ENCODE measurements around the gene NHLRC4. TPM values are rescaled to one million over a fixed set of nuclear protein-coding genes. Genes with fewer than 3 reads are reported as not detected.

NHLRC4 gene
- polyA plus RNA-seq, 2 of the 4 experiments (the other 2 are of a cell fraction), result 0.03 to 0.09 TPM

DNA sequence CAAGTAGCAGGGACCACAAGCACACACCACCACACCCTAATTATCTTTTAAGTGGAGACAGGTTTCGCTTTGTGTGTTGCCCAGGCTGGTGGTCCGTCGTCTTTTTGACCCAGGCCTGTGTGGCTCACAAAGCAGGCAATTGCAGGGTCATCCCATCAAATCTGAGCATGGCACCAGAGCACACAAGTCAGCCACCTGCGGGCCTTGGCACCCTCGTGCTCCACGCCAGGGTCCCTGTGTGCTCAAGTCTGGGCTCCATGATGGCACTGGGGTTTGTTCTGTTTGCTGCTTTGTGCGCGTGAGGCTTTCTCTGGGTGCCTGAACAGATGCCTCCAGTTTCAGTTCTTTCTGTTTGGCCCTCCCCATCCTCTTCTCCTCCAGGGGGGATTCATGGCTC lies 41.7 kb upstream of the NHLRC4 start:
- 100% methylated on average over 6 of the region's 8 CpGs for WGBS (ENCODE audit: missing lambda C conversion rate)
- DNase-seq (ENCODE audit: low read depth in 1 of 2, low spot score in 1 of 2), result no peak
- ATAC-seq, result no peak
- Histone ChIP-seq H3K4me2 (peak overlapping the region; percentile 89), H3K4me1 (peaks cover 29% of the 10 kb centered on the region), H3K4me3 (no peak overlapping the region), H3K27ac (peak overlapping the region; percentile 34 to 95; a peak in 4 of 6 replicates), H3K9me3 (no peaks in the 10 kb centered on the region)
- FAIRE-seq, result no peak
- ChIA-PET POLR2A (interaction anchor here (1.5 kb wide), 1 partner anchor 9 kb away, joined by 4 read pairs; no protein-coding TSS in a partner anchor), CTCF (no interaction called here)
- TF ChIP-seq ZSCAN20 (CRISPR knock-in tag; IDR thresholded peaks at IDR 0.05), result no peak
- no peak for TF ChIP-seq FOXS1 (CRISPR knock-in tag; IDR thresholded peaks at IDR 0.05)
- no peak for TF ChIP-seq MYC (IDR thresholded peaks at IDR 0.05; ENCODE audit: borderline replicate concordance, low read length)
- TF ChIP-seq SMC3 (IDR thresholded peaks at IDR 0.05), result no peak
- no peak for TF ChIP-seq ZNF302 (CRISPR knock-in tag; IDR thresholded peaks at IDR 0.05)
- TF ChIP-seq SREBF2 (IDR thresholded peaks at IDR 0.05), result no peak
- no peak for TF ChIP-seq FOSB (CRISPR knock-in tag; IDR thresholded peaks at IDR 0.05)
- no peak for TF ChIP-seq HOXB13 (CRISPR knock-in tag; IDR thresholded peaks at IDR 0.05; ENCODE audit: low read depth)

DNA sequence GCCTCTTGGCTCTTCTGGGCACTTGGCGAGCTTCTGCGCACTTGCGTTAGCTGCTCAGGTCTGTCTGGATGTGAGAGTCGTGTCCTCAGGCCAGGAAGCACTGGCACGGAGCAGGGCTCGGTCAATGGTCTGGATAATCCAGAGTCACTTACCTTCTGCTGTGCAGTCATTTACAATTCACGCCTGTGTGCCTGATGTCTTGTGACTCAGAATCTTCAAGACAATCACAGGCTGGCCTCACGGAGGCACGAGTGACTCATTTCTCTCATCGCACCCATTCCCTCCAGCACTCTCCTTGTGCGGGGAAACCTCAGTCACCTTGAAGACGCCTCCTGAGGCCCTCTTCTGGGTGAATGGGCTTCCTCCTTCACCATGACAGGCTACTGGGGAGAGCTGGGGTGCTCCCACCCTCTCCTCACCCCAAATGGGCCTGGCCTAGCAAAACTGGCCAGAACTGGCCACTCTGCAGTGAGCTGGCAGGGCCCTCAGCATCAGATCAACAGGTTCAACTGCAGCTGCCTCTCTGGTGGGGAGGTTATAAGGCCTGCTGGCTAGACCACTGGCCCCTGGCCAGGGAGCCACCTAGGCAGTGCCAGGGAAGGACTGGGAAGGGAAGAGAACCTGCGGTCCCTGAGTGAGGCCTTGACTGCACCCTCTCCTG lies 41.2 kb upstream of the NHLRC4 start:
- DNase-seq (ENCODE audit: low read depth in 1 of 2, low spot score in 1 of 2) (peak; percentile 68 to 72), FAIRE-seq (no peak), ATAC-seq (peak; percentile 5 to 11; a peak in 4 of 6 replicates)
- 40% methylated on average over 13 of the region's 13 CpGs for WGBS (ENCODE audit: missing lambda C conversion rate)
- Histone ChIP-seq H3K4me2 (peak overlapping the region; percentile 89), H3K9me3 (no peaks in the 10 kb centered on the region), H3K4me1 (peaks cover 29% of the 10 kb centered on the region), H3K4me3 (peak overlapping the region; percentile 96), H3K27ac (peak overlapping the region; percentile 95 to 97)
- CTCF ChIA-PET, result interaction anchor here (0.9 to 1.0 kb wide), 4 partner anchors 9 to 125 kb away, joined by 3 to 4 read pairs (median 3); partner anchors contain the start of gene RAB11FIP3
- no peak for TF ChIP-seq FOSL2 (IDR thresholded peaks at IDR 0.05)
- TF ChIP-seq FOSL2 (CRISPR knock-in tag; IDR thresholded peaks at IDR 0.05), result peak; percentile 84
- TF ChIP-seq MAFK (IDR thresholded peaks at IDR 0.05; ENCODE audit: partially characterized antibody), result no peak
- TF ChIP-seq, protein P1, sequence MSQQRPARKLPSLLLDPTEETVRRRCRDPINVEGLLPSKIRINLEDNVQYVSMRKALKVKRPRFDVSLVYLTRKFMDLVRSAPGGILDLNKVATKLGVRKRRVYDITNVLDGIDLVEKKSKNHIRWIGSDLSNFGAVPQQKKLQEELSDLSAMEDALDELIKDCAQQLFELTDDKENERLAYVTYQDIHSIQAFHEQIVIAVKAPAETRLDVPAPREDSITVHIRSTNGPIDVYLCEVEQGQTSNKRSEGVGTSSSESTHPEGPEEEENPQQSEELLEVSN (IDR thresholded peaks at IDR 0.05; ENCODE audit: borderline replicate concordance, low read depth), result peak; percentile 63; the same call in 1 of the 2 replicates
- TF ChIP-seq CHD2 (IDR thresholded peaks at IDR 0.05; ENCODE audit: low read length, partially characterized antibody), result no peak
- TF ChIP-seq, protein P2, sequence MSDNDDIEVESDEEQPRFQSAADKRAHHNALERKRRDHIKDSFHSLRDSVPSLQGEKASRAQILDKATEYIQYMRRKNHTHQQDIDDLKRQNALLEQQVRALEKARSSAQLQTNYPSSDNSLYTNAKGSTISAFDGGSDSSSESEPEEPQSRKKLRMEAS (IDR thresholded peaks at IDR 0.05), result peak; percentile 58; the same call in 1 of the 2 replicates
- TF ChIP-seq FOXS1 (CRISPR knock-in tag; IDR thresholded peaks at IDR 0.05), result no peak
- no peak for TF ChIP-seq PHF8 (IDR thresholded peaks at IDR 0.05; ENCODE audit: borderline replicate concordance, low read depth)
- TF ChIP-seq RAD21 (conservative IDR thresholded peaks at IDR 0.05 in 1 of 2, IDR thresholded peaks at IDR 0.05 in 1 of 2), result 0 out of 5 replicates have a peak, but pooled peaks of 1 of the 2 experiments have one; percentile 3
- POLR2A ChIA-PET, result interaction anchor here (1.5 kb wide), 1 partner anchor 8 kb away, joined by 4 read pairs; no protein-coding TSS in a partner anchor

DNA sequence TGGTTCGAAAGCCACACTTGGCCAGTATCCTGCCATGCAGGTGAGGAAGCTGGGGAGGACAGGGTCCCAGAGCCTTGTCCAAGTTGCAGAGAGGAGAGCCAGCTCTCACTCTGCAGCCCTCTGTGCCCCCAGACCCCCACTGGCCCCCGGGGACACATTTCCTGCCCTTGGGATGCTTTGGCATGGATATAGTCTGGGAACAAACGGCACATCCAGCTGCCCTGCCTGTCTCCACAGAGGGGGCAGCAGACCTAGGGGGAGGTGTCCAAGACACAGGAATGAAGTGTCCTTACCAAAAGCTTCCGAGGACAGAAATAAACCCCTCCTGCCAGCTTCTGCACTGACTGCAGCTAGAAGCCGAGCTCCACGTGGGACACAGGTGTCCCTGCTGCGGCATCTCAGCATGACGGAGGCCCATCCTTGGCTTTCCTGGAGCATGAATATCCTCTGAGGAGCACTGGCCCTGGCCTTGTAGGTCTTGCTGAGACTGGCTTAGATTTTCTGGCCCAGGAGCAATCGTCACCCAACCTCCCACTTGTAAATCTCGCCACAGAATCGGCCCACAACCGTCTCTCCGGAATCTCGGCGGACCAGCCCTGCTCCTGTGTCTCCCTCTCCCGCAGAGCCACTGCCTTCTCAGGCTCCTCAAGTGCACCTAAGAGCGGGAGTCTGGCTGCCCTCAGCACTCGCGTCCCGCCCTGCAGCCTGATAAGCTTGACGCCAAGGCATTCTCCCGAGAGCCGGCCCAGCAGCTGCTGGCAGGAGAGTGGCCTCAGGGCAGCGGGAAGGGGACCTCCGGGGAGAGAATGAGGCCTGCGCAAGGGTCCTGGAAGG lies 40.4 kb upstream of the NHLRC4 start:
- no peak for DNase-seq (ENCODE audit: low read depth in 1 of 2, low spot score in 1 of 2)
- peaks cover 29% of the 10 kb centered on the region for H3K4me1 ChIP-seq
- CTCF ChIA-PET, result interaction anchor here (0.9 to 1.2 kb wide), 5 partner anchors 8 to 126 kb away, joined by 3 to 4 read pairs (median 3); partner anchors contain the start of gene RAB11FIP3
- peak overlapping the region; percentile 96 for H3K4me3 ChIP-seq
- peak; percentile 3 to 25; a peak in 5 of 6 replicates for ATAC-seq
- WGBS (ENCODE audit: missing lambda C conversion rate), result 31% methylated on average over 16 of the region's 26 CpGs
- H3K27ac ChIP-seq, result peak overlapping the region; percentile 95 to 97
- no peak for FAIRE-seq
- TF ChIP-seq POLR2A (IDR thresholded peaks at IDR 0.05; ENCODE audit: low read length), result peak; percentile 22; the same call in 1 of the 2 replicates
- TF ChIP-seq, protein P1 (IDR thresholded peaks at IDR 0.05; ENCODE audit: borderline replicate concordance, low read depth), result peak; percentile 69; the same call in 1 of the 2 replicates
- TF ChIP-seq POLR2AphosphoS2 (conservative IDR thresholded peaks at IDR 0.05; ENCODE audit: low read length), result 0 out of 2 replicates have a peak, but pooled peaks have one; percentile 46
- no peak for TF ChIP-seq CHD4 (IDR thresholded peaks at IDR 0.05; ENCODE audit: borderline replicate concordance)
- no peak for TF ChIP-seq EP300 (IDR thresholded peaks at IDR 0.05)
- peak overlapping the region; percentile 89 for H3K4me2 ChIP-seq
- POLR2A ChIA-PET, result interaction anchor here (1.3 kb wide), 1 partner anchor 101 kb away, joined by 4 read pairs; the partner anchor contains the start of gene RAB11FIP3
- no peaks in the 10 kb centered on the region for H3K9me3 ChIP-seq
